ENCODE results near the gene CALD1.

Gene CALD1

GRCh38 chr7:134870156-134870555, 90.7 kb downstream of the CALD1 start:
- TF ChIP-seq, protein P1, sequence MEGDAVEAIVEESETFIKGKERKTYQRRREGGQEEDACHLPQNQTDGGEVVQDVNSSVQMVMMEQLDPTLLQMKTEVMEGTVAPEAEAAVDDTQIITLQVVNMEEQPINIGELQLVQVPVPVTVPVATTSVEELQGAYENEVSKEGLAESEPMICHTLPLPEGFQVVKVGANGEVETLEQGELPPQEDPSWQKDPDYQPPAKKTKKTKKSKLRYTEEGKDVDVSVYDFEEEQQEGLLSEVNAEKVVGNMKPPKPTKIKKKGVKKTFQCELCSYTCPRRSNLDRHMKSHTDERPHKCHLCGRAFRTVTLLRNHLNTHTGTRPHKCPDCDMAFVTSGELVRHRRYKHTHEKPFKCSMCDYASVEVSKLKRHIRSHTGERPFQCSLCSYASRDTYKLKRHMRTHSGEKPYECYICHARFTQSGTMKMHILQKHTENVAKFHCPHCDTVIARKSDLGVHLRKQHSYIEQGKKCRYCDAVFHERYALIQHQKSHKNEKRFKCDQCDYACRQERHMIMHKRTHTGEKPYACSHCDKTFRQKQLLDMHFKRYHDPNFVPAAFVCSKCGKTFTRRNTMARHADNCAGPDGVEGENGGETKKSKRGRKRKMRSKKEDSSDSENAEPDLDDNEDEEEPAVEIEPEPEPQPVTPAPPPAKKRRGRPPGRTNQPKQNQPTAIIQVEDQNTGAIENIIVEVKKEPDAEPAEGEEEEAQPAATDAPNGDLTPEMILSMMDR (IDR thresholded peaks at IDR 0.05; ENCODE audit: extremely low read depth, missing control alignments): no peak
- no peak for DNase-seq (ENCODE audit: low spot score)

DNA sequence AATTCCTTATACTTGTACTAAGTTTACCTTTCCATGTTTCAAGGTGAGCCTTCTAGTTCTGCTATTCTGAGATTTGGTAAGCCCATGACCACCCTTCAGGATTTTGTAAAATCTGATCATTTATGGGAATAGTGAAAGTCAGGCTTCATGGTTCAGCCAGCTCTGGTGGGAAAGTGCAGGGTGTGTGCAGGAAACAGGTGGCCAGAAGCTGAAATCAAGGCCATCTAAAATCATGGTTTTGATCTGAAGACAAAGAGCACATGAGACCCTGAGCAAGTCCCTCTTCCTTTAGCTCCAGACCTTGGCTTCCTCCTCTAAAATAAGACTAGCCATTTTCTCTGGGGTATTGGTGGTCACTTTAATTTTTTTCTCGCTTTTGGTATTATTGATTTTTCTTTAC, 91.3 kb downstream of the CALD1 start:
- TF ChIP-seq, protein P1 (IDR thresholded peaks at IDR 0.05; ENCODE audit: extremely low read depth, missing control alignments): no peak

DNA sequence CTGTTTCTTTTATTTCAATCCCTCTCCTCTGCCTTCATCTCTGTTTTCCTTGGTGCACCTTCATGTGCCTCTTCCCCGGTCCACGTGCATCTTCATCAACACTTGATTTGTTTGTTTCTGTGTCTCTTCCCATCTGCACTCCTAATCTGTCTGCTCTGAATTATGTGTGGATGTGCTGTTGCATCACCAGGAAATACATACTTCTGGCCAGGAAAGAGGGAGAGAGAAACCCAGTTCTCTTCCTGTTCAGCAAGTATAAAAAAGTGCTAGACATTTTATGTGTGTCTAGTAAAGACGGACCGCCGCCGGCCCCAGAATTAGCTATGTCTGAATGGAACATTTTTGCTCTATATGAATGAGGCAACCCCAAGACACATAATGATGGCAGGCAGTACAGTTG, 93.8 kb downstream of the CALD1 start:
- TF ChIP-seq, protein P1 (IDR thresholded peaks at IDR 0.05; ENCODE audit: extremely low read depth, missing control alignments): no peak
- no peak for DNase-seq (ENCODE audit: low spot score)

More for the DNA sequence above, 91.3 kb downstream of the CALD1 start:
- no peak for DNase-seq (ENCODE audit: low spot score)

DNA sequence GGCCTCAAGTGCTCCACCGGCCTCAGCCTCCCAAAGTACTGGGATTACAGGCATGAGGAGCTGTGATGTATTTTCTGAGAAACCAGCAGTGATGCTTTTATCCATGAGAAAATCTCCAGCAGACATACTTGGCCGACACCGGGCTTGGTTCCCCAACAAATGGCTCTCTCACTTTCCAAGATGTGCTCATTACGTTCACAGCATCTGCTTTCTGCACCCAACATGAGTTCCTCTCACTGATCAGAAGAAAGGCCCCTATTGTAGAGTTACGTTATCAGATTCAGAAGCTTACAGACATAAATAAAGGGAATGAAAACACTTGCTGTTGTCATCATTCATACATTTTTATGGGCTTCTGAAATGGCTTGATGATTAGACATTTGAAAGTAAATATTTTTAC, 95.0 kb downstream of the CALD1 start:
- TF ChIP-seq, protein P1 (IDR thresholded peaks at IDR 0.05; ENCODE audit: extremely low read depth, missing control alignments): no peak
- no peak for DNase-seq (ENCODE audit: low spot score)

DNA sequence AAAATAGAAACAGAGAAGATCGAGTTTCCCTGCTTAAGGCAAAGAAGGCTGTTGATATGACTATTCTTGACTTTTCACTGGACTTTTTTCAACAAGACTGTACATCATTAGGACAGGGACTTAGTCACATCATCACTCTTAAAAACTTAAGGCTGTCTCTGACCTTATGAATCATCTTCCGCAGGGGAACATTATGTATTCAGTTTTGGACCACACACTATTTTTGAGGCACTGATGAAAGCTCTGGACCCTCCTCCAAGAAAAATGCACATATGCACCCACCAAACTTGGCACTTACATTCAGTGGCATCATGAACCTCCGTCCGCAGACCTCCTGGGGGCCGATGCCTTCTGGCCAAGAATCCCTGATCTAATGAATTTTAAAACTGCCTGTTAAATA, 96.4 kb downstream of the CALD1 start:
- no peak for DNase-seq (ENCODE audit: low spot score)
- TF ChIP-seq, protein P1 (IDR thresholded peaks at IDR 0.05; ENCODE audit: extremely low read depth, missing control alignments): no peak

- DNase-seq (ENCODE audit: low spot score): no peak
- TF ChIP-seq, protein P1 (IDR thresholded peaks at IDR 0.05; ENCODE audit: extremely low read depth, missing control alignments): no peak
These were observed 99.4 kb downstream of the CALD1 start for GRCh38 chr7:134878746-134879357.

DNA sequence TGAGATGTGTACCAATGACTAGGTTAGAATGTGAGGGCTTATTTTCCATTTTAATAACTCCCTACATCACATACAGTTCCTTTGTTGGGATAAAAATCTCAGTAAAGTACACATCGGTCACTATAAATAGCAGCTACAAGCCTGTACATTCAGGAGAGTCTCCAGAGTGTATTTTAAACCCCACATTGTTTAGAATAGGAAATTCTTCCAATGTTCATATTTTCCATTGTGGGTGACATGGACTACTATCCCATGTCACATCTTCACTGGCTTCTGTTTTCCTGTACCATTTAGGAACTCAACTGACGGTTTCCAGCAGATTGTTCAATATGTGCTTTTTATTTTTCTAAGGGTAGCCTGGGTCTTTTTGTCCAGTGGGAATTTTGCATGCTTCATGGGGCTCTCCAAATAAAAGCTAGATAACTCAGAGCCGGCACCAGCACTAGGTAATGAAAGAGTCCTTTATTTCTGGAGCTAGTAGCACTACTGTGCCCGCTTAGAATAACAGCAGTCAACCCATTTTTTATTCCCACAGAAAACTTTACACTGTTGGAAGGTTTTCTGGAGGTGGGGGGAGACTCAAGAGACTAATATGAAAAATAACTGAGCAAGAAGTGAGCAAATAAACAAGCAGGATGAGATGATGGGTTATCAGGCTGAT, 100.5 kb downstream of the CALD1 start:
- TF ChIP-seq, protein P1 (IDR thresholded peaks at IDR 0.05; ENCODE audit: extremely low read depth, missing control alignments): no peak
- DNase-seq (ENCODE audit: low spot score): no peak

Data from GM20000 (cell line).